A673 (cell line): Measurements from ENCODE around the gene MED27. TPM values are rescaled to one million over a fixed set of nuclear protein-coding genes. Genes with fewer than 3 reads are reported as not detected.

ENCODE experiments used
- BruUV-seq: library from RNA; stranded (reverse); fragments of 400-500 nt; replicated peaks from 2 replicates; lab custom pipeline; 2021; lab: Mats Ljungman, UMichigan
- CTCF ChIA-PET: fragments of 300-600 bp; sonication (Branson Sonifier 250); formaldehyde crosslinking; loops from one replicate; lab custom pipeline; 2022; ENCODE audit warnings: antibody characterized with exemption; lab: Charles Lee
- POLR2A ChIA-PET: fragments of 300-600 bp; sonication (Branson Sonifier 250); formaldehyde crosslinking; loops from one replicate; lab custom pipeline; 2022; ENCODE audit warnings: antibody characterized with exemption; ENCODE audit not compliant: low non-redundant PET; lab: Charles Lee
- DNase-seq: peaks from one replicate; pipeline ENCODE4 v3.0.0-alpha.2; 2015; ENCODE audit warnings: low spot score
- H3K27ac ChIP-seq: fragments of 200-600 bp; sonication (generic); 2 replicates; pipeline ENCODE4 v1.5.1; 2016; ENCODE audit warnings: mixed run types, low read depth, mild to moderate bottlenecking, mixed read lengths, antibody characterized with exemption, low read length; ENCODE audit not compliant: poor library complexity, severe bottlenecking
- H3K27me3 ChIP-seq: fragments of 200-600 bp; sonication (generic); replicated peaks from 2 replicates; pipeline ENCODE4 v1.6.1; 2017; ENCODE audit warnings: mixed run types, low read depth, mild to moderate bottlenecking, mixed read lengths, antibody characterized with exemption, low read length; ENCODE audit not compliant: insufficient read depth, poor library complexity
- H3K36me3 ChIP-seq: fragments of 200-600 bp; sonication (generic); 2 replicates; pipeline ENCODE4 v1.6.1; 2016; ENCODE audit warnings: mixed run types, mild to moderate bottlenecking, mixed read lengths, antibody characterized with exemption, low read length; ENCODE audit not compliant: insufficient read depth, poor library complexity, severe bottlenecking
- H3K4me1 ChIP-seq: fragments of 200-600 bp; sonication (generic); 2 replicates; pipeline ENCODE4 v1.6.1; 2017; ENCODE audit warnings: mixed run types, mild to moderate bottlenecking, mixed read lengths, antibody characterized with exemption, low read length; ENCODE audit not compliant: insufficient read depth, poor library complexity, severe bottlenecking
- H3K4me3 ChIP-seq: fragments of 200-600 bp; sonication (generic); 2 replicates; pipeline ENCODE4 v1.5.1; 2016; ENCODE audit warnings: low read depth, mixed run types, mild to moderate bottlenecking, mixed read lengths, low read length; ENCODE audit not compliant: poor library complexity, severe bottlenecking
- H3K9me3 ChIP-seq: fragments of 200-600 bp; sonication (generic); 2 replicates; pipeline ENCODE4 v1.6.1; 2016; ENCODE audit warnings: mixed run types, low read depth, mild to moderate bottlenecking, mixed read lengths, antibody characterized with exemption, low read length; ENCODE audit not compliant: poor library complexity, severe bottlenecking
- EZH2 ChIP-seq: fragments of 200-600 bp; sonication (generic); IDR thresholded peaks from 2 replicates; pipeline ENCODE4 v1.6.1; 2017; ENCODE audit warnings: borderline replicate concordance, low read depth, mild to moderate bottlenecking, mixed read lengths, antibody characterized with exemption, low read length; ENCODE audit not compliant: poor library complexity, severe bottlenecking
- intact Hi-C: fragments of 100-400 bp; cut with micrococcal nuclease; formaldehyde crosslinking; loops from one replicate; pipeline ENCODE4 v1.10.0; 2022; ENCODE audit not compliant: unreplicated experiment
- total RNA-seq: library from RNA; stranded (reverse); gene quantifications from 2 replicates; pipeline ENCODE4 v1.2.3, GENCODE V29; 2021
- TF ChIP-seq, protein P1 (sequence below): fragments of 300-800, 200-600 bp; sonication (generic); conservative IDR thresholded peaks from 2 replicates; pipeline ENCODE4 v1.5.1; 2017; ENCODE audit warnings: low read depth, mild to moderate bottlenecking, antibody characterized with exemption, low read length, moderate library complexity, mixed read lengths

MED27 gene
- total RNA-seq, 1 experiment from 2014 or later: 45.4 TPM

DNA sequence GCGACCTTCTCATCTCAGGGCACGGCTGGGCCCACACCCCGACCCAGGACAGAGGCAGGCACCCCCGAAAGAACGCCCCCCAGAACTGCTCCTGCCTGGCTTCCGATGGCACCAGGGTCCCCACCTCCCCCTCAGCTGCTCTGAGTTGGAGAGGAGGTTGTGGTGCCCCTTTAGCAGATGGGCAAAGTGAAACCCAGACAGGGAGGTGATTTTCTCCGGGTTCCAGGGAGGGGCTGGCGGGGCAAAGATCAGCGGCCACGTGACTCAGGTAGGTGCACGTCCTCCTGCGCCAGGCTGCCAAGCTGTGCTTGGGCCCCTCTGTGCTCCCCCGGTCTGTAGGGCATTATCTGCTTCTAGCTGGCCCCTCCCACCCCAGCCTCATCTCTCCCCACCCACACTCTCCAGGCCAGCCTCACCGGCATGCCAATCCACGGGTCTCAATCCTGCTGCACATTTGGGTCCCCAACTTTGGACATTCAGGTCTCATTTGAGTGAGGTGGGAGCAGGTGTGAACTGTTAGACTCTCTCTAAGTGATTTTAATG lies 254.6 kb downstream of the MED27 start:
- Histone ChIP-seq H3K27ac (no peak overlapping the region), H3K4me1 (no peaks in the 10 kb centered on the region), H3K9me3 (no peaks in the 10 kb centered on the region), H3K36me3 (no peaks in the 10 kb centered on the region), H3K27me3 (peaks cover 65% of the 10 kb centered on the region), H3K4me3 (no peak overlapping the region)
- CTCF ChIA-PET: no interaction called here
- TF ChIP-seq, protein P1, sequence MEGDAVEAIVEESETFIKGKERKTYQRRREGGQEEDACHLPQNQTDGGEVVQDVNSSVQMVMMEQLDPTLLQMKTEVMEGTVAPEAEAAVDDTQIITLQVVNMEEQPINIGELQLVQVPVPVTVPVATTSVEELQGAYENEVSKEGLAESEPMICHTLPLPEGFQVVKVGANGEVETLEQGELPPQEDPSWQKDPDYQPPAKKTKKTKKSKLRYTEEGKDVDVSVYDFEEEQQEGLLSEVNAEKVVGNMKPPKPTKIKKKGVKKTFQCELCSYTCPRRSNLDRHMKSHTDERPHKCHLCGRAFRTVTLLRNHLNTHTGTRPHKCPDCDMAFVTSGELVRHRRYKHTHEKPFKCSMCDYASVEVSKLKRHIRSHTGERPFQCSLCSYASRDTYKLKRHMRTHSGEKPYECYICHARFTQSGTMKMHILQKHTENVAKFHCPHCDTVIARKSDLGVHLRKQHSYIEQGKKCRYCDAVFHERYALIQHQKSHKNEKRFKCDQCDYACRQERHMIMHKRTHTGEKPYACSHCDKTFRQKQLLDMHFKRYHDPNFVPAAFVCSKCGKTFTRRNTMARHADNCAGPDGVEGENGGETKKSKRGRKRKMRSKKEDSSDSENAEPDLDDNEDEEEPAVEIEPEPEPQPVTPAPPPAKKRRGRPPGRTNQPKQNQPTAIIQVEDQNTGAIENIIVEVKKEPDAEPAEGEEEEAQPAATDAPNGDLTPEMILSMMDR: no peak
- TF ChIP-seq EZH2: no peak
- intact Hi-C loops: no loop called here
- POLR2A ChIA-PET: no interaction called here
- no peak for DNase-seq
- BruUV-seq: no TSS peak

DNA sequence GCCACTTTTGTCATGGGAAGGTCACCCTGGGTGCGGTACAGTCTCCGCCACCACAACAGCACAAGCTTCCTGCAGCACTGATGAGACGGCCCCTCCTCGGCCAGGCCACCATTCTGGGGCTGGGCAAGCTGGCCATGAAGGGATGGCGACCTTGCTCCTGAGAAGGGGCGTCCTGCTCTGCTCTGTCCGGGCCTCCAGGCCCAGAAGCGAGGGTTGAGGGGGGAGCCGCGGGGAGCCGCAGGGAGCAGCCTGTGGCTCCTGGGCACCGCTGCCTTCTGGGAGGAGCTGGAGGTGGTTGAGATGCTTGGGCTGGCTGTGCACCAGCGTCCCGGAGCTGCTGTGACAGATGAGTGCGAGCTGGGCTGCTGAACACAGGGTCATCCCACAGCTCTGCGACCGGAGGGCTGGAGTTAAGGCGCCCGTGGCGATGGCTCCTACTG lies 255.5 kb downstream of the MED27 start:
- Histone ChIP-seq H3K4me3 (no peak overlapping the region), H3K9me3 (no peaks in the 10 kb centered on the region), H3K27me3 (peaks cover 69% of the 10 kb centered on the region), H3K36me3 (no peaks in the 10 kb centered on the region), H3K4me1 (no peaks in the 10 kb centered on the region), H3K27ac (no peak overlapping the region)
- CTCF ChIA-PET: no interaction called here
- BruUV-seq: no TSS peak
- POLR2A ChIA-PET: no interaction called here
- no peak for DNase-seq
- intact Hi-C loops: no loop called here
- TF ChIP-seq, protein P1: no peak
- TF ChIP-seq EZH2: no peak

DNA sequence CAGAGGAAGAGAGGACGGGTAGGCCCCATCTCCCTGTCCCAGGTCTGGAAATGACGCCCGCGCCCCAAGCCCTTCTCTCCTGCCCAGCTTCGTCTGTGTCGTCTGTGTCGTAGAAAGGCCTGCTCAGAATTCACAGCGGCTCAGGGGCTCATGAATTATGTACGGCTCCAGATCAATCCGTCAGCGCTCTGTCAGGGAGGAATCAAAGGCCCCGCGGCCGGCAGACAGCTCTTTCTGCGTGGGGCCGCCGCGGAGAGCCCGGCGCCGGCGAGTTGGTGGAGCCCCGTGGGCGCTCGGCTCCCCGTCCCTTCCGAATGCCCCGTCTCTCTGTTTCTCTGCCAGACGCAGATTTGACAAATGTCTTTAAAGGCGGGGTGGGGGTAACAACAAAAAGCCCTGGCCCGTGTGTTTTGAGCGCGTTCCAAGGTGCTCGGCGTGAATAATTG lies 255.9 kb downstream of the MED27 start:
- TF ChIP-seq EZH2: peak; percentile 73
- TF ChIP-seq, protein P1: no peak
- ChIA-PET POLR2A (no interaction called here), CTCF (no interaction called here)
- Histone ChIP-seq H3K36me3 (no peaks in the 10 kb centered on the region), H3K27ac (no peak overlapping the region), H3K4me3 (no peak overlapping the region), H3K27me3 (peaks cover 74% of the 10 kb centered on the region), H3K9me3 (no peaks in the 10 kb centered on the region), H3K4me1 (no peaks in the 10 kb centered on the region)
- DNase-seq: no peak
- intact Hi-C loops: no loop called here
- no TSS peak for BruUV-seq
